Stimulated activated effector memory CD8-positive, alpha-beta T cell treated with anti-CD3 and anti-CD28 coated beads, Interleukin-12 subunit alpha, Interleukin-12 subunit beta, amount 100 ng/mL, for 72 hours (primary cell): ENCODE data around the gene FRYL.

Experiments
- ATAC-seq: fragments of 150-1000 bp; cut with Tn5 transposase; 2 replicates; pipeline ENCODE4 v1.10.0; 2021
- DNase-seq, 2 donors: peaks; one replicate each; pipeline ENCODE4 v3.0.0; 2021 to 2022; ENCODE audit warnings: low spot score in 2 of 2
- H3K27ac Mint-ChIP-seq: one replicate; pipeline ENCODE4 v1.8.0; 2022; ENCODE audit warnings: mild to moderate bottlenecking, mixed read lengths
- H3K36me3 Mint-ChIP-seq: one replicate; pipeline ENCODE4 v1.8.0; 2022; ENCODE audit warnings: mild to moderate bottlenecking, mixed read lengths
- H3K4me1 Mint-ChIP-seq: one replicate; pipeline ENCODE4 v1.8.0; 2022; ENCODE audit warnings: mixed read lengths
- H3K4me3 Mint-ChIP-seq: one replicate; pipeline ENCODE4 v1.8.0; 2022; ENCODE audit warnings: mild to moderate bottlenecking, mixed read lengths
- H3K9me3 Mint-ChIP-seq: one replicate; pipeline ENCODE4 v1.8.0; 2022; ENCODE audit warnings: mixed read lengths

The FRYL gene

GRCh38 chr4:48796191-48796926 lies 16.3 kb upstream of the FRYL start:
- no peak overlapping the region for H3K27ac Mint-ChIP-seq
- H3K4me1 Mint-ChIP-seq, result peaks cover 4% of the 10 kb centered on the region
- no peak for DNase-seq
- H3K4me3 Mint-ChIP-seq, result no peak overlapping the region
- no peaks in the 10 kb centered on the region for H3K36me3 Mint-ChIP-seq
- no peak for ATAC-seq
- H3K9me3 Mint-ChIP-seq, result no peaks in the 10 kb centered on the region

GRCh38 chr4:48795108-48795507 lies 15.0 kb upstream of the FRYL start:
- Mint-ChIP-seq H3K36me3 (no peaks in the 10 kb centered on the region), H3K4me1 (peaks cover 4% of the 10 kb centered on the region), H3K27ac (no peak overlapping the region), H3K9me3 (no peaks in the 10 kb centered on the region), H3K4me3 (no peak overlapping the region)
- DNase-seq (no peak), ATAC-seq (no peak)

DNA sequence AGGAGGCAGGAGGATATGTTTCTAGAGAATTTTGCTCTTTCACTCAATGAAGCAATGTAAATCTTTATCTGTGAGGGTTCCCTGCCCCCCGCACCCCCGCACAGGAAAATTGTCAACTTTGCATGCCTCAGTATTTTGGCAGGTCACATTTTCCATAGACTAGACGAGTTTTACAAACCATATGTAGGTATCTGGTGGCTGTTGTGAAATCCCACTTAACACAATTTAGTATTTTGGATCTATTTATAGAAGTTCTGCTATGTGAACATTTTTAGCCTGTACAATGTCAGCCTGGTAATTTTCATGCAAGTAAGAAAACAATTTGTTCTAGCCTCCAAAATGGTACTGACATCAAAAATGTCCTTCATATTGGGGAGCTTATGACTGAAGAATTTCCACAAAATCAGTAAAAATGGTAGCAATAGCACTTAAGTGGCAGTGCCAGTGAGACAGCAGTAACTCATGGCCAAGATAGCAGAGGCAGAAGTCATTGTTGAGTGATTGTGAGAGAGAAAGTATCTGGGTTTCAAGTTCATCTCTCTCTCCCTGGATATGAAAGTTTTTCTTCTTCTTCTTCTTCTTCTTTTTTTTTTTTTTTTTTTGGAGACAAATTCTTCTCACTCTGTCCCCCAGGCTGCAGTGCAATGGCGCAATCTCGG lies 12.4 kb upstream of the FRYL start:
- ATAC-seq (peak; percentile 60), DNase-seq (no peak)
- H3K9me3 Mint-ChIP-seq, result no peaks in the 10 kb centered on the region

DNA sequence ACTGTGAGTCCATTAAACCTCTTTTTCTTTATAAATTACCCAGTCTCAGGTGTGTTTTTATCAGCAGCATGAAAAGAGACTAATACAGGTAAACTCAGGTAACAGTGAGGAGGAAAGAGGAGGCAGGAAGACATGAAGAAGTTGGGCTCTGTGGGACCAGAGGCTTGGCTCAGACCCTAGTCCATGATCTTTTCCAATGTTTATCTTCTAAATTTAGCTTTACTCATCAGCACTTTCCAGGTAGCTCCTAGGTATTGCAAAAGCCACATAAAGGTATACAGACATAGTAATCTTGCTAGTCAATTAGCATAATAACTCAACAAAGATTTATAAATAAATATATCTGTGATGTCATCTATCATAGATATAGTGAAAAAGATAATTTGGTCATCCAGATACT lies 11.2 kb upstream of the FRYL start:
- Mint-ChIP-seq H3K4me1 (peaks cover 4% of the 10 kb centered on the region), H3K9me3 (no peaks in the 10 kb centered on the region), H3K36me3 (no peaks in the 10 kb centered on the region), H3K4me3 (no peak overlapping the region), H3K27ac (no peak overlapping the region)
- ATAC-seq (no peak), DNase-seq (no peak)

More for the DNA sequence above, 12.4 kb upstream of the FRYL start:
- H3K36me3 Mint-ChIP-seq, result no peaks in the 10 kb centered on the region
- no peak overlapping the region for H3K27ac Mint-ChIP-seq
- peaks cover 4% of the 10 kb centered on the region for H3K4me1 Mint-ChIP-seq
- H3K4me3 Mint-ChIP-seq, result no peak overlapping the region

DNA sequence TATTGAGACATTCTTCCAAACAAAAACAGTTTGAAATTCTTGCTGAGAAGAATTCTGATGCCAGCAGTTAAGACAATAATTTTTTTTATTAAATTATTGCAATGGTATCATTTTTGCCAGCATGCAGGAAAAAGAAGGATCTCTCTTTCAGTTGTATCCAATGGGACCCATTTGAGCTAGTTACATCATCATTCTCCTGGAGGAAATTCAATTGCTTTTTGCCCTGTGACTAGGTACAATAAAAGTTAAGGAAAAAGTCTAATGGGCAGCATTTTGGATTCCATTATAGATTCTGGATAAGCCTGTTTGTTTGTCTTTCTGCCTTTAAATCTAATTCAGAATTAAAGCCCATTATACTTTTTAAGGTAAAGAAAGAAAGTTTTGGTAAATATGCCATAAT lies 10.5 kb upstream of the FRYL start:
- peaks cover 4% of the 10 kb centered on the region for H3K4me1 Mint-ChIP-seq
- H3K36me3 Mint-ChIP-seq, result no peaks in the 10 kb centered on the region
- no peak overlapping the region for H3K27ac Mint-ChIP-seq
- H3K9me3 Mint-ChIP-seq, result no peaks in the 10 kb centered on the region
- no peak for DNase-seq
- H3K4me3 Mint-ChIP-seq, result no peak overlapping the region
- no peak for ATAC-seq

- H3K4me3 Mint-ChIP-seq, result no peak overlapping the region
- DNase-seq (no peak), ATAC-seq (no peak)
- no peaks in the 10 kb centered on the region for H3K9me3 Mint-ChIP-seq
- H3K27ac Mint-ChIP-seq, result no peak overlapping the region
- H3K36me3 Mint-ChIP-seq, result no peaks in the 10 kb centered on the region
- no peaks in the 10 kb centered on the region for H3K4me1 Mint-ChIP-seq
Observed at GRCh38 chr4:48787056-48787455, 7.0 kb upstream of the FRYL start.

DNA sequence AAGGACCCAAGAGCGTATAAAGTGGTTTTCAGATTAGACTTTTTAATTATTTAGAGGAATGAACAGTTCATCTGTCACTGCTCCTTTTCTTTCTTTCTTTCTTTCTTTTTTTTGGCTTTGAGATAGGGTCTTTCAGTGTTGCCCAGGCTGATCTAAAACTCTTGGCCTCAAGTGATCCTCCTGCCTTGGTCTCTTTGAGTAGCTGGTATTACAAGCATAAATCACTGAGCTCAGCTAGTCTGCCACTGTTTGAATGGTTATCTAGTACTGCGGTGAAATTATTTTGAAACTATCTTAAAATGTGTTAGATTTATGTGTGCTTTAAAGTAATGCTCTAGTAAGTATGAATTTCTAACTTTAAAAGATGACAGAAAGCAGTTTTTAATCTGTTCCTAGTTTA lies 6.5 kb upstream of the FRYL start:
- H3K4me3 Mint-ChIP-seq, result no peak overlapping the region
- DNase-seq, result no peak
- H3K9me3 Mint-ChIP-seq, result no peaks in the 10 kb centered on the region
- ATAC-seq, result no peak
- H3K27ac Mint-ChIP-seq, result no peak overlapping the region
- no peaks in the 10 kb centered on the region for H3K36me3 Mint-ChIP-seq
- peaks cover 2% of the 10 kb centered on the region for H3K4me1 Mint-ChIP-seq

DNA sequence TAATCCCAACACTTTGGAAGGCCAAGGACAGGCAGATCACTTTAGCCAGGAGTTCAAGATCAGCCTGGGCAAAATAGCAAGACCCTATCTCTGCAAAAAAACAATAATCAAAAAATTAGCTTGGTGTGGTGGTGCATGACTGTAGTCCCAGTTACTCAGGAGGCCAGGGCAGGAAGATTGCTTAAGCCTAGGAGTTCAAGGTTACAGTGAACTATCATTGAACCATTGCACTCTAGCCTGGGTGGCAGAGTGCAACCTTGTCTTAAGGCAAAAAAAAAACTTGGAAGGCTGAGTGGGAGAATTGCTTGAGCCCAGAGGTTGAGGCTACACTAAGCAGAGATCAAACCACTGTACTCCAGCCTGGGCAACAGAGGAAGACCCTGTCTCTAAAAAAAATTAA lies 5.2 kb upstream of the FRYL start:
- H3K27ac Mint-ChIP-seq, result no peak overlapping the region
- no peak overlapping the region for H3K4me3 Mint-ChIP-seq
- no peak for DNase-seq
- no peak for ATAC-seq
- H3K4me1 Mint-ChIP-seq, result peaks cover 10% of the 10 kb centered on the region
- H3K9me3 Mint-ChIP-seq, result no peaks in the 10 kb centered on the region
- H3K36me3 Mint-ChIP-seq, result no peaks in the 10 kb centered on the region

DNA sequence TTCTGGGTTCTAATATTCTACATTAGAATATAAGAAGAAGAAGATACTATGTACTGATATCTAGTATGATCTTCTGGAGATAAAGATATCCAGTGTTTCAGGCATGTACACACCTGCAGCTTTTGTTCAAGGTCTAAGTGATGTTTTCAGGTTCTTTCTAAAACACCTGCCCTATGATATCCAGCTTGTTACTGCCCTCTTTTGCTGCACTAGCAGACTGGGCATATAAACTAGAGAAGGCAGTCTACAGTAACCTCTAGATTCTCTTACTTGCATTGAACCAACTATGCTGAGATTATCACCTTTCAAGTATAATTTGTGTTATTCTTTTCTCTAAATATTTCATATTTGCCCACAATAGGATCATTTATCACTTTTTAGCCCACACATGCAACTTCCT lies 1.9 kb upstream of the FRYL start:
- Mint-ChIP-seq H3K36me3 (peaks cover 8% of the 10 kb centered on the region), H3K4me1 (peaks cover 25% of the 10 kb centered on the region), H3K9me3 (no peaks in the 10 kb centered on the region), H3K4me3 (no peak overlapping the region), H3K27ac (peak overlapping the region; percentile 88)
- ATAC-seq, result no peak
- no peak for DNase-seq

- peaks cover 34% of the 10 kb centered on the region for H3K4me1 Mint-ChIP-seq
Observed at GRCh38 chr4:48780865-48781214, 761 bp upstream of the FRYL start.

DNA sequence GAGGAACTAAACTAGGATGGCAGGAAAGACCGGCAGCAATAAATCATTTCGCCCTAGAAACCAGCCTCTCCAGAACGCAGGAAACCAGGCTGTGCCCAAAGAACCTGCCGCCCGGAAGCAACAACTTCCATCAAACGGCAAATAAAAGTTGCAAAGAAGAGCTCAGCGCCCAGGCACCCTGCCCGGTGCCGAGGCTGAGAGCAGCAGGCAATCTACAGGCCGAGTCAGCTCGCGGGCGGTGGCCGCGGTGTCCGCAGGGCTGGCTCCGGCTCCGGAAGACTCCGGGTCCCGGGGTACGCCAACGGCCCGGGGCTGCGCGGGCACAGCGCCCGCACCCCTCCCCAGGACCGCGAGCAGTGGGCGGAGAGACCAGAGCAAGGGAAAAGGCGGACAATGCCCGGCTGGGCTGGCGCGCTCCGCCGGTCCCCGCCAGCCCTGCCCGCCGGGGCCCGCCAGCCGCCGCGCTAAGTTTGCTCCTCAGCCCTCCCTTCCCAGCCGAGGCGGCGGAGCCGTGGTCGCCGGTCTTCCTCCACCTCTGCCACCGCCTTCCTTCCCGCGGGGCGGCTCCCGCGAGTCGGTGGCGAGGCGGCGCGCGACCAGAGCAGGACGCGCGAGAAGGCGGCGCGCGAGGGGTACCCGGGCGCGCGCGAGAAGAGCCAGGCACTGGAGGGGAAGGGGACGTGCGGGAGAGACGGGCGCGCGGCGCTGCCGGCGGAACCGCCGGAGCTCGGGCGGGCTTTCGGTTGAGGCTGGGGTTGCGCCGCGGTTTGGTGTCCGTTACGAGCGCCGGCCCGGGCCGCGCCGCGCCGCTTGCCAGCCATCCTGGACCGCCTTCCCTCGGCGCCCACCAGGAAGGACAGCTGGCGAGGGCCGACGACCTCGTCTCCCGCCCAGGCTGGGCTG lies 733 bp downstream of the FRYL start:
- ATAC-seq (peak; percentile 49), DNase-seq (peak; percentile 55 to 83)
- H3K27ac Mint-ChIP-seq, result peak overlapping the region; percentile 88
- peaks cover 34% of the 10 kb centered on the region for H3K4me1 Mint-ChIP-seq
- H3K36me3 Mint-ChIP-seq, result peaks cover 8% of the 10 kb centered on the region
- H3K9me3 Mint-ChIP-seq, result no peaks in the 10 kb centered on the region
- H3K4me3 Mint-ChIP-seq, result peak overlapping the region; percentile 75

More at GRCh38 chr4:48780865-48781214, 761 bp upstream of the FRYL start:
- peak overlapping the region; percentile 75 for H3K4me3 Mint-ChIP-seq
- H3K9me3 Mint-ChIP-seq, result no peaks in the 10 kb centered on the region
- DNase-seq (peak; percentile 10 to 67), ATAC-seq (no peak)
- H3K27ac Mint-ChIP-seq, result peak overlapping the region; percentile 88
- peaks cover 8% of the 10 kb centered on the region for H3K36me3 Mint-ChIP-seq

DNA sequence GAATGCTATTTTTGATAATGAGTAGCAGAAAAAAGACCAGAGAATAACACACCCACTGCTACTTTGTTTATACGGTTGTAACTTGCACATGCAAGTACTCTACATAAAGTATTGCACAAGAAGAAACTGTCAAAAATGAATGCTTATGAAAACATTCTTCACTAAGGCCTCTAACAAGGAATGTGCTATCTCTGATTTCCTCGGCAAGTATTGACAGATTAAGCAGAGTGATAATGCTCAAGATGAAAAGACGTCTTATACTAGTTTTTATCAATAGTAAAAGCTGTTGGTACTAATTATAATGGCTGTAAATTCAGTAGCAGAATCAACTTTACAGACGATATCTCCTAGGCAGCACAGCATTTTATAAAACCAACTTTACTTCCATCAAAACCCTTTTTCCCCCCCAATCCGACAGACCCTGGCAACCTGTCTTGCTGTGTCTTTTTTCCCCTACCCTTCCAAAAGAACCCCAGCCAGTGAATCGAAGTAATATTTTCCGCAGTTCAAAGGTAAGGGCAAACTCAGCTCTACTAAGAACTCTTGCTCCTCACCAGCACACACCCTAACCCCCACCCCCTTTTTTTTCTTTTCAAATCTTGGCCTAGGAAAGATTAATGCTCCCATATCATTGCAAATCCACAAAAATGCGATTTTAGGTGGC lies 1.5 kb downstream of the FRYL start:
- Mint-ChIP-seq H3K4me1 (peaks cover 36% of the 10 kb centered on the region), H3K36me3 (peaks cover 8% of the 10 kb centered on the region), H3K9me3 (no peaks in the 10 kb centered on the region), H3K4me3 (peak overlapping the region; percentile 75), H3K27ac (peak overlapping the region; percentile 83)
- ATAC-seq (no peak), DNase-seq (no peak)

DNA sequence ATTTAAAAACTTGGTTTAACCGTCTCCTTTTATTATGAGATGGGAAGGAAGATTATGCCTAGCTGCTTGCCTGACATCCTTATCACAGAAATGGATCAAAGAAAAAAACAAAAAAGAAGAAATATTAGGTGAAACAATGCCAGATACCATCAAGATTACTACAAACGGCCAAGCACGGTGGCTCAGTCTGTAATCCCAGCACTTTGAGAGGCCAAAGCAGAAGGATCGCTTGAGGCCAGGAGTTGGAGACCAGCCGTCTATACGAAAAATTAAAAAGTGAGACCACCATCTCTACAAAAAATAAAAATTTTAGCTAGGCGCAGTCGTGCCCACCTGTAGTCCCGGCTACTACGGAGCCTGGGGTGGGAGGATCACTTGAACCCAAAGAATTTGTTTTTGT lies 2.3 kb downstream of the FRYL start:
- Mint-ChIP-seq H3K4me1 (peaks cover 45% of the 10 kb centered on the region), H3K27ac (peak overlapping the region; percentile 83), H3K9me3 (no peaks in the 10 kb centered on the region), H3K36me3 (peaks cover 8% of the 10 kb centered on the region), H3K4me3 (peak overlapping the region; percentile 75)
- ATAC-seq (no peak), DNase-seq (no peak)

DNA sequence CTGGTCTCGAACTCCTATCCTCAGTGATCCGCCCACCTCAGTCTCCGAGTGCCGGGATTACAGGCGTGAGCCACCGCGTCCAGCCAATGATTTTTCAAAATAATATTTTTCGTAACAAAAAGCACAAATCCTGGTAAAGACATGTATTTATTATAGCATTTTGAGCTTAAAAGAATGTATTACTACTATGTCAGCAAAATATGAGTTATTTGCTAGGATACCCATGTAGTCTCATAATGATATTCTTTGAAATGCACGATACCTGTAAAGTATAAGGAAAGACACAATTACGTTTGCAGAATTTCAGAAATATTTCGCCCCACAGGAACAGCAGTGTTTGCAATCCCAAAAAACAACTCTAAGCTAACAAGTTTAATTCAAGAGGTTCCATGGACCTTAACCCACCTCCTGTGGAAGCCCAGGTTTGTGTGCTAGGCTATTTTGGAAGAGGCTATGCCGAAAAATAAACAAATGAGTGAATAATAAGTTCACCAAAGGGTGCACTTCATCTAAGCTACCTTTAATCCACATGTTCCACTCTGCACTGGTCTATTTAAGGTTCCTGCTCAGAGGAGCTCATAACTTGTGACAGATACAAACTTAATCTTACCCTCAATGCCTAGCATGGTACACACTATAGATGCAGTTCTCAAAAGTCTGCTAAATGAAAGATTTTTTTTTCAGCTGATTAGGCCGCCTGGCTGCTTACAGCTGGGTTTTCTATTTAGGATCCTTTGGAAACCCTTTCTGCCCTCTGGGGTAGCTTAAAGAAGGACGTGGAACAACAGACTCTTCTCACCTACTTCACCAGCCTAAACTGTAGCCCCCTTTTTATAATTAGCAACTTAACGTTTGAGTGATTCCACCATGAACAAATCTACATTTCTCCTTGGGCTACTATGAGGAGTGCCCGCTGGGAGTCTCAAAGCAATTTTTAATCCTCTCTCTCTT lies 5.0 kb downstream of the FRYL start:
- peaks cover 51% of the 10 kb centered on the region for H3K4me1 Mint-ChIP-seq
- H3K9me3 Mint-ChIP-seq, result no peaks in the 10 kb centered on the region
- H3K4me3 Mint-ChIP-seq, result no peak overlapping the region
- peaks cover 8% of the 10 kb centered on the region for H3K36me3 Mint-ChIP-seq
- ATAC-seq (no peak), DNase-seq (no peak)
- no peak overlapping the region for H3K27ac Mint-ChIP-seq
